Activated naive CD8-positive, alpha-beta T cell (primary cell): Measurements from ENCODE around the gene GEN1.
"Not testable (repeated sequence)": the region's sequence is repeated elsewhere in the genome, so short reads cannot be mapped to it uniquely, and the experiment has no call there.

Source experiments
- H3K27ac Mint-ChIP-seq: one replicate; pipeline ENCODE4 v1.8.0; 2021; ENCODE audit warnings: mixed read lengths
- H3K27me3 Mint-ChIP-seq: one replicate; pipeline ENCODE4 v1.8.0; 2021; ENCODE audit warnings: mixed read lengths
- H3K36me3 Mint-ChIP-seq: one replicate; pipeline ENCODE4 v1.8.0; 2021; ENCODE audit warnings: mixed read lengths
- H3K4me1 Mint-ChIP-seq: one replicate; pipeline ENCODE4 v1.8.0; 2021; ENCODE audit warnings: low read depth, mixed read lengths
- H3K4me3 Mint-ChIP-seq: one replicate; pipeline ENCODE4 v1.8.0; 2021; ENCODE audit warnings: mild to moderate bottlenecking, mixed read lengths
- H3K9me3 Mint-ChIP-seq: one replicate; pipeline ENCODE4 v1.8.0; 2021; ENCODE audit warnings: low read depth, mixed read lengths

The GEN1 gene

DNA sequence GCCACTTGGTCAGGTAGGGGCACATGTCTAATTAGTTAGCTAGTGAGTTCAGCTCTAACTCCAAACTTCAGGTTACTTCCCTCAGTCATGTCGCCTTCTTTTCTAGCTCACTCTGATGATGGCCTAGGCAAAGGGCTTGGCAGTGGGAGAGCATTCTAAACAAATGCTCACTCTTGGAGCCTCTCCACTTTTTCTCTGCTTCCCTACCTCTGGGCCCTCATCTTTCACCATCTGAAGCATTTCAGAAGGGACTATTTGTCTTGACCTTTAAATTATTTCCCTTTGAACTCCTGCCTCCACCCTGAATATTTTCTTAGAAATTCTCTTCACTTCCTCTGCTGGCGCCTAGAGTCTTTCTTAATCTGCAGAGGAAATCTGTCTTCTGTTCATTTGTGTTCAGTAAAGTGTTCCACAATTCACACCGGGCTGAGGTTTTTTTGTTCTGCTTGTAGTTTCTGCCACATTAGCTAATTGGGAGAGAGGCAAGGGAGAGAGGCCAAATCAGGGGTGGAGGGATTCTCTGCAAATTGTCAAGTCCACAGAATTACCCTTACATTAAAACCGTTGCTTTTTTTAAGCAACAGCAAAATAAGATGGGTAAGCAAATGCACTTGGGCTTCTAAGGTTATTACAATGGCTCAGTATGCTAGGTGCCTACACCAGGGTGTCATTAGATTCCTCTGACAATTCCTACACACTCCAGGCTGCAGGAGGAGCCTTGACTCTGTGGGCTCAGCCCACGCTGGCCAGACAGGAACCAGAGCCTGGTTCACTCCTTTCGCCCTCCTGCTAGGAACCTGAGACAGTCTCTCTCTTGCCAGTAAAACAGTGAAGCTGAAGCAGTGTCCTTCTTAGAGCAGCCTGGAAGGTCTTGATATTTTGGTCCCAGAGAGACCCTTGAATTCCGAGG is 67.9 kb downstream of the GEN1 start:
- no peaks in the 10 kb centered on the region for H3K4me1 Mint-ChIP-seq
- peaks cover 3% of the 10 kb centered on the region for H3K27me3 Mint-ChIP-seq
- no peak overlapping the region for H3K27ac Mint-ChIP-seq
- H3K36me3 Mint-ChIP-seq = no peaks in the 10 kb centered on the region
- H3K9me3 Mint-ChIP-seq = no peaks in the 10 kb centered on the region
- H3K4me3 Mint-ChIP-seq = no peak overlapping the region

DNA sequence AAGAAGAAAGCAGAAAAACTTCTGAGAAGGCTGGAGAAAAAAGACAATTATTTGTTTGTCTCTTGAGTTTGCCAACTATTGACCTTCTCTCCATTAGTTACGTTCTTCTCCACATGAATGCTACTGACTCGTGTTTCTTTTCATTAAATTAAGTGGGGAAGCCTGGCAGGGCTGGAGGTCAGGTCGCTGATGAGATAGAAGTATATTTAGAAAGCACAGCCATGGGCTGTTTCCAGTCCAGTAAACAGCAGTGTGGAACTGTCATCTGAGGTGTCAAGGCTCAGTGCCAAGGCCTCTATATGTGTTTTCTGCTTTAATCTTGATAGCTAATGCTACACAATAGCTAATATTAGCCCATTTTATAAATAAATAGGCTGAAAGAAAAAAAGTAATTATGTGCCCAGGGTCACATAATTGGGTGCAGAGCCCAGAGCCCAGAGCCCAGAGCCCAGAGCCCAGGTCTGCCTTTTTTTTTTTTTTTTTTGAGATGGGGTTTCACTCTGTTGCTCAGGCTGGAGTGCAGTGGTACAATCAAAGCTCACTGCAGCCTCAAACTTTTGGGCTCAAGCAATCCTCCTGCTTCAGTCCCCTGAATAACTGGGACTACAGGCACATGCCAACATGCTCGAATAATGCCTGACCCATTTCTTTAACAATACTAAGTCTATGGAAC is 68.6 kb downstream of the GEN1 start:
- Mint-ChIP-seq H3K27me3 (peaks cover 3% of the 10 kb centered on the region), H3K27ac (no peak overlapping the region), H3K4me3 (no peak overlapping the region), H3K4me1 (no peaks in the 10 kb centered on the region), H3K9me3 (no peaks in the 10 kb centered on the region), H3K36me3 (no peaks in the 10 kb centered on the region)

DNA sequence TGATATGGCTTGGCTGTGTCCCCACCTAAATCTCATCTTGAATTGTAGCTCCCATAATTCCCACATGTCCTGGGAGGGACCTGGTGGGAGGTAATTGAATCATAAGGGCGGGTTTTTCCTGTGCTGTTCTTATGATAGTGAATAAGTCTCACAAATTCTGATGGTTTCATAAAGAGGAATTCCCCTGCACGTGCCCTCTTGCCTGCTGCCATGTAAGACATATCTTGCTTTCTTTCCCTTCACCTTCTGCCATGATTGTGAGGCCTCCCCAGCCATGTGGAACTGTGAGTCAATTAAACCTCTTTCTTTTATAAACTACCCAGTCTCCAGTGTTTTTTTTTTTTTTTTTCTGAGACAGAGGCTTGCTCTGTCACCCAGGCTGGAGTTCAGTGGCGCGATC is 69.7 kb downstream of the GEN1 start:
- H3K36me3 Mint-ChIP-seq, H3K9me3 Mint-ChIP-seq, H3K27ac Mint-ChIP-seq, H3K4me1 Mint-ChIP-seq, H3K27me3 Mint-ChIP-seq, H3K4me3 Mint-ChIP-seq: not testable (repeated sequence)

DNA sequence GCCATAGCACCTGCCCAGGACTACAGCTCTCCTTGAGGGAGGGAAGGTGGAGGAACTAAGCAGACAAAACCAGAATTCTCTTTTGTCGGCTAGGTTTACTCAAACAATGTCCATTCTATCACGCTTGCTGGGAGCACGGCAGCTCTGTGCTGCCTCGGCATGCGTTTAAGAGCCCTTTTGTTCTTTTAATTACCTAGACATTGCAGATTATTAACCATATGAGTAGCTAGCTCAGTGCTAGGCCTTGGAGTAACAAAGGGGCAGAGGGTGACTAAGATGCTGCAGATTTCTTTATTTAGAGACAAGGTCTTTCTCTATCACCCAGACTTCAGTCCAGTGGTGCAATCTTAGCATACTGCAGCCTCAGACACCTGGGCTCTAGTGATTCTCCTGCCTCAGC is 73.4 kb downstream of the GEN1 start:
- Mint-ChIP-seq H3K27me3 (peaks cover 21% of the 10 kb centered on the region), H3K4me1 (peaks cover 7% of the 10 kb centered on the region), H3K4me3 (no peak overlapping the region), H3K36me3 (no peaks in the 10 kb centered on the region), H3K9me3 (no peaks in the 10 kb centered on the region), H3K27ac (no peak overlapping the region)

DNA sequence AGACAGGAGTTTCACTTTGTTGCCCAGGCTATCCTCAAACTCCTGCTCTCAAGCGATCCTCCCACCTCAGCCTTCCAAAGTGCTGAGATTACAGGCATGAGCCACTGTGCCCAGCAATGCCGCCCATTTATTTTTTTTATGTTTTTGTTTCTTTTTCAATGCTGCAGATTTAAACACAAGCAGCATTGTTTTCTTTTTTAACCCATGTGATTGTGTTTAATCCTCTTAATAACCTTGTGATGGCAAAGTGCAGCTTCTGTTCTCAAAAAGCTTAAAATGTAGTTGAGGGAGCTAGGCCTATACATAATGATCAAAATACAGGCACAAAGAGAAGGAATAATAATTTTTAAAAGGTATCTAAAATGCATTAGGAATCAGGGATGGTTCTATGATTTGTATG is 73.8 kb downstream of the GEN1 start:
- Mint-ChIP-seq H3K4me1 (peaks cover 7% of the 10 kb centered on the region), H3K27ac (no peak overlapping the region), H3K9me3 (no peaks in the 10 kb centered on the region), H3K4me3 (no peak overlapping the region), H3K36me3 (no peaks in the 10 kb centered on the region), H3K27me3 (peaks cover 22% of the 10 kb centered on the region)

DNA sequence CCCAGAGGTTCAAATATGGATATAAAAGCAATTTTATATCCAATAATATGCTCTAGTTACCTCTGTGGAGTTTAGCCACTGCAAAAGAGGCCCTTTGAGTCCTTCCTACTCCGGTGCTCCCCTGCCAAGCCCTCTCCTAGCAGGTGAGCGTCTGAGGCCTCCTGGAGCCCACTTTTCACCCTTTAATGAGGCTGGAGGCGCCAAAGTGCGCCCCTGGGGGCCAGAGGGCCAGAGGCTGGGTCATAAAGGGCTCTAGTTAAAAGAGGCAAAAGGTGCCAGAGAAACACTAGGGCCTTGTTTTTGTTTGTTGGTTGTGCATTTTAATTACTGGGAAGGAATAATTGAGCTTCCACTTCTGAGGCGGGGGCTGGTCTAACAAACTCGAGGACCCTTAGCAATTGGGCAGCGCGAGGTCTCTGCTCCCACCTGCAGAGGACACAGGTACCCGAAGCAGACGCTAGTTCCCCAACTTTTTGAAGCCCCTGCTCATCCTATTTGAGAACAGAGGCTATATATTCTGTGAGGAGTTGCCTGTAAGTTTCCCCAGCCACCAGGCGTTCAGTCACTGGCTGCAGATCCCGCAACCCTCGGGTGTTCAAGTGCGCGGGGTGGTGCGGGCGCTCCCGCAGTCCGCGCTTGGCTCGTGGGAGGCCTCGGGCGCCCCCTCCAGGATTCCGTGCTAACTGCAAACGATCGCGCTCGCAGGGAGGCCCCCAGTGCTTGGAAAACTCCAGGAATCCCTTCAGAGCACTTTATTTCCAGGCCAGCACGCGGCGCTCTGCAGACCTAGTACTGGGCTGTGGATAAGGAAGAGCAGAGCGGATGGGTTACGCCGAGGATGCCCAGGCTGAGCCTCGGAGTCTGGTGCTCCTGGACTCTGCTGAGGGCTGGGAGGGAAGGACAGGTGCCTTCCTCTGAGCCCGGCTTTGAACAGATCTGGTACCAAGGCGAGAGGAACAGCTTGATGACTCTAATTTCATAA is 76.4 kb downstream of the GEN1 start:
- H3K36me3 Mint-ChIP-seq = no peaks in the 10 kb centered on the region
- H3K4me3 Mint-ChIP-seq = no peak overlapping the region
- H3K27ac Mint-ChIP-seq = no peak overlapping the region
- peaks cover 7% of the 10 kb centered on the region for H3K4me1 Mint-ChIP-seq
- peaks cover 21% of the 10 kb centered on the region for H3K27me3 Mint-ChIP-seq
- no peaks in the 10 kb centered on the region for H3K9me3 Mint-ChIP-seq

DNA sequence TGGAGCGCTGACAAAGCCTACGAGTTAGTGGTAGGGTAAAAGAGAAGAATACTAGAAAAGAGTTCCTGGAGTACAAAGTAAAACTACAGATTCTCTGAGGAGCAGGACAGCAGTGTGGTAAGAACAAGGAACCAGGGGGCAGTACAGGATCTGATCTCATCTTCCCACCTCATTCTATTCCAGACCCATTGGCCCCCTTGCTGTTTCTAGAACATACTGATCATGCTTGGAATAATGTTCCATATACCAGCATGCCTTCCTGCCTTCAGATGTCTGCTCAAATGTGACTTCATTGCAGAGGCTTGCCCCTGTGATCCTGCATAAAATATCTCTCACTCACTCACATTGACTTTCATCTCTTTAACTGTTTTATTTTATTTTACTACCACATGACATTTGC is 81.6 kb downstream of the GEN1 start:
- Mint-ChIP-seq H3K4me3 (no peak overlapping the region), H3K27me3 (peaks cover 14% of the 10 kb centered on the region), H3K9me3 (no peaks in the 10 kb centered on the region), H3K27ac (no peak overlapping the region), H3K36me3 (no peaks in the 10 kb centered on the region), H3K4me1 (peaks cover 5% of the 10 kb centered on the region)
